NCI-H2107 (cell line): Measurements from ENCODE around the gene COL18A1.
"Not testable (repeated sequence)": the region's sequence is repeated elsewhere in the genome, so short reads cannot be mapped to it uniquely, and the experiment has no call there.

ENCODE experiments used
- DNase-seq: peaks from one replicate; lab custom pipeline; 2025; lab: John Stamatoyannopoulos, UW

COL18A1 gene

DNA sequence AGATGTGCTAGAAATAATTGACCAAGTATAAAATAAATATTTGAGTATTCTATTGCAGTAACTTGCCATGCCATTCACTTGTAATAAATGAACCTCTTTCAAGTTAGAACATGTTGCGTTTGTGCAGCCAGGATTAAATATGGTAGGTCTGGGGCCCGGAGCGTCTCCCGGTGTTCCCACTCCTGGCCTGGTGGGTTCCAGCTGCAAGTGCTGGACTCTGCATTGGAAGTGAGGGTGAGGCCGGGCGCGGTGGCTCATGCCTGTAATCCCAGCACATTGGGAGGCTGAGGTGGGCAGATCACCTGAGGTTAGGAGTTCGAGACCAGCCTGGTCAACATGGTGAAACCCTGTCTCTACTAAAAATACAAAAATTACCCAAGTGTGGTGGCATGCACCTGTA is 156.3 kb downstream of the COL18A1 start:
- DNase-seq: not testable (repeated sequence)

GRCh38 chr21:45562402-45562801 is 157.4 kb downstream of the COL18A1 start:
- DNase-seq: no peak

DNA sequence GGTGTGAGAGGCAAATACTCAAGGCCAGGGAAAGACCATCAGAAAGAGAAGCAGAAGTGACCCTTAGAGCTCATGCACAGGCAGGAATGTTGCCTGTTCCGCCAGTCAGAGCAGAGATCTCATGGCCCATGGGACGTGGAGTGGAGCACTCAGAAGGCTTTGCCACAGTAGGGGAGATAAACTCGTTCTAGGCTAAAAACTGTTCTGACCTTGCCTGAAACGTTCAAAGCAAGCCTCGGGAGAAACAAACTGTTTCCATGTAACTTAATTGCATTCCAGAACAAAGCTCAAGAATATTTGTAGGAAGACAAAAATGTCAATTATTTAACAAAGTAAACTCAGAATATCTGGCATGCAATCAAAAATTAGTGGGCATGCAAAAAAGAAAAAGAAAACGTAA is 158.0 kb downstream of the COL18A1 start:
- no peak for DNase-seq
